Nephron progenitor cell (in vitro differentiated cells): ENCODE results near the gene BBS2.

Experiments
- DNase-seq: peaks from one replicate; pipeline ENCODE4 v3.0.0; 2021
- H3K27ac Mint-ChIP-seq: 2 replicates; pipeline ENCODE4 v1.8.0; 2021; ENCODE audit warnings: mild to moderate bottlenecking, moderate library complexity, mixed read lengths
- H3K27me3 Mint-ChIP-seq: 2 replicates; pipeline ENCODE4 v1.8.0; 2021; ENCODE audit warnings: mild to moderate bottlenecking, low read depth, mixed read lengths; ENCODE audit not compliant: poor library complexity
- H3K36me3 Mint-ChIP-seq: 2 replicates; pipeline ENCODE4 v1.8.0; 2021; ENCODE audit warnings: low read depth, mixed read lengths
- H3K4me1 Mint-ChIP-seq: 2 replicates; pipeline ENCODE4 v1.8.0; 2021; ENCODE audit warnings: mixed read lengths
- H3K4me3 Mint-ChIP-seq: 2 replicates; pipeline ENCODE4 v1.8.0; 2021; ENCODE audit warnings: mild to moderate bottlenecking, moderate library complexity, mixed read lengths
- H3K9me3 Mint-ChIP-seq: 2 replicates; pipeline ENCODE4 v1.8.0; 2021; ENCODE audit warnings: mild to moderate bottlenecking, moderate library complexity, mixed read lengths
- TF ChIP-seq, protein P1 (sequence below): fragments of 200-600 bp; sonication (generic); IDR thresholded peaks from 2 replicates; pipeline ENCODE4 v1.5.0; 2021; ENCODE audit warnings: antibody characterized with exemption

Gene BBS2

DNA sequence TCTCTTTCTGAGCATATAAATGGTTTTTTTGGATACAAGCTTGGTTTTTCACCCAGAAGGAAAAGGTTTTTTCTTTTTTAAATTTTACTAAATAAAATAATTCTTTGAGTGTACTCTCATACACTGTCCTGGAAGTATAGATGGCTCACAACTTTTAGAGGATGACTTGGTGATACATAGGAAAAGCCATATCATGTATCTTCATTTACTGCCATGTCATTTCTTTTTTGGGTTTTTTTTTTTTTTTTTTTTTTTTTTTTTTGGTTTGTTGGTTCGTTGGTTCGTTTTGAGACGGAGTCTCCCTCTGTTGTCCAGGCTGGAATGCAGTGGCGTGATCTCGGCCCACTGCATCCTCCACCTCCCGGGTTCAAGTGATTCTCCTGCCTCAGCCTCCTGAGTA lies 56.7 kb downstream of the BBS2 start:
- H3K36me3 Mint-ChIP-seq, result peaks cover 69% of the 10 kb centered on the region
- no peaks in the 10 kb centered on the region for H3K4me1 Mint-ChIP-seq
- no peaks in the 10 kb centered on the region for H3K9me3 Mint-ChIP-seq
- H3K4me3 Mint-ChIP-seq, result no peak overlapping the region
- H3K27me3 Mint-ChIP-seq, result peaks cover 2% of the 10 kb centered on the region
- no peak for DNase-seq
- H3K27ac Mint-ChIP-seq, result no peak overlapping the region
- TF ChIP-seq, protein P1, sequence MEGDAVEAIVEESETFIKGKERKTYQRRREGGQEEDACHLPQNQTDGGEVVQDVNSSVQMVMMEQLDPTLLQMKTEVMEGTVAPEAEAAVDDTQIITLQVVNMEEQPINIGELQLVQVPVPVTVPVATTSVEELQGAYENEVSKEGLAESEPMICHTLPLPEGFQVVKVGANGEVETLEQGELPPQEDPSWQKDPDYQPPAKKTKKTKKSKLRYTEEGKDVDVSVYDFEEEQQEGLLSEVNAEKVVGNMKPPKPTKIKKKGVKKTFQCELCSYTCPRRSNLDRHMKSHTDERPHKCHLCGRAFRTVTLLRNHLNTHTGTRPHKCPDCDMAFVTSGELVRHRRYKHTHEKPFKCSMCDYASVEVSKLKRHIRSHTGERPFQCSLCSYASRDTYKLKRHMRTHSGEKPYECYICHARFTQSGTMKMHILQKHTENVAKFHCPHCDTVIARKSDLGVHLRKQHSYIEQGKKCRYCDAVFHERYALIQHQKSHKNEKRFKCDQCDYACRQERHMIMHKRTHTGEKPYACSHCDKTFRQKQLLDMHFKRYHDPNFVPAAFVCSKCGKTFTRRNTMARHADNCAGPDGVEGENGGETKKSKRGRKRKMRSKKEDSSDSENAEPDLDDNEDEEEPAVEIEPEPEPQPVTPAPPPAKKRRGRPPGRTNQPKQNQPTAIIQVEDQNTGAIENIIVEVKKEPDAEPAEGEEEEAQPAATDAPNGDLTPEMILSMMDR, result no peak

DNA sequence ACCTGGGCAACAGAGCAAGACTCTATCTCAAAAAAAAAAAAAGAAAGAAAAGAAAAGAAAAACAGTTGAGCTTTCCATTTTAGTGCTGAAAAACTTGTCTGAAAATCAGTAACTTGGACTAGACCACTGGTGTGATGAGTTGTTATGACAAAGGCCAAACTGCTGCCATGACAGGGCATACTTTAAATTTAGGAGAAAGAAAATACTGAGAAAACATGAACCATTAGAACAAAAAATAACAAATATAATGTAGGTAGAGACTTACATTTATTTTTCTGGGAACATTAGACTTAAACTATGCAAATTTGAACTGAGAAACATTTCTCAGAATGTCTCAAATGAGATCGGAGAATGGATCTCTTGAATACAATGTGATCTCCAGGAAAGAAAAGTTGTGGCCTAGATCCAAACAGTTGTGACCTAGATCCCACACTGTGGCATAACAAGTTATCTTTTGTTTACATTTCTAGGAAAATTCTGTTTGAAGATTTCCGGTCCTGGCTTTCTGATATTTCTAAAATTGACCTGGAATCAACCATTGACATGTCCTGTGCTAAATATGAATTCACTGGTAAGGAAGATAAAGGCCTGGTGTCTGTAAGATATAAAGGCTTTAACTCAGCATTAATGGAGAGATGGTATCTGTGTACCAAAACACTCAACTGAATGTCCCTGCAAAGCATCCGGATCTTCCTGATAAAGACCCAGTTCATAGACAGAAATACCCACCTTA lies 57.6 kb downstream of the BBS2 start:
- Mint-ChIP-seq H3K36me3 (peaks cover 68% of the 10 kb centered on the region), H3K9me3 (no peaks in the 10 kb centered on the region), H3K4me3 (no peak overlapping the region), H3K4me1 (no peaks in the 10 kb centered on the region), H3K27ac (no peak overlapping the region), H3K27me3 (peaks cover 2% of the 10 kb centered on the region)
- TF ChIP-seq, protein P1, result no peak
- no peak for DNase-seq

DNA sequence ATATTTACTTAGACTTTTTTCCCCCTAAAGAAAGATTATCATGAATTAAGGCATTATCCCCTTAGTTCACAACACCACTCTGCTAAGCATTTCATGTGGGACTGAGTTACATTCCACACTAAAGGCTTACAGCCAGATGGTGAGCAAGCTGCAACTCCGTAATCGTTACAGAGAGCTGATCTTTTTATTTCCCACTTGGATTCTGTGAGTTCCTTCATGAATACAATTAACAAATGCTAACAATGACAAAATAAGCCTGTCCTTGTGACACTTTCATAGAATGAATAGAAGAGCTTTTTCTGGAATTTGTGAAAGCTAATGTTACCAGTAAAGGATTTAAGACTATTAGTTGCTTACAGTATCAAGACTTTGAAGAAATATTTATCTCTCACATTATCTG lies 59.7 kb downstream of the BBS2 start:
- TF ChIP-seq, protein P1, result no peak
- Mint-ChIP-seq H3K4me3 (no peak overlapping the region), H3K9me3 (no peaks in the 10 kb centered on the region), H3K4me1 (no peaks in the 10 kb centered on the region), H3K27me3 (peaks cover 2% of the 10 kb centered on the region), H3K27ac (no peak overlapping the region), H3K36me3 (peaks cover 73% of the 10 kb centered on the region)
- DNase-seq, result no peak

DNA sequence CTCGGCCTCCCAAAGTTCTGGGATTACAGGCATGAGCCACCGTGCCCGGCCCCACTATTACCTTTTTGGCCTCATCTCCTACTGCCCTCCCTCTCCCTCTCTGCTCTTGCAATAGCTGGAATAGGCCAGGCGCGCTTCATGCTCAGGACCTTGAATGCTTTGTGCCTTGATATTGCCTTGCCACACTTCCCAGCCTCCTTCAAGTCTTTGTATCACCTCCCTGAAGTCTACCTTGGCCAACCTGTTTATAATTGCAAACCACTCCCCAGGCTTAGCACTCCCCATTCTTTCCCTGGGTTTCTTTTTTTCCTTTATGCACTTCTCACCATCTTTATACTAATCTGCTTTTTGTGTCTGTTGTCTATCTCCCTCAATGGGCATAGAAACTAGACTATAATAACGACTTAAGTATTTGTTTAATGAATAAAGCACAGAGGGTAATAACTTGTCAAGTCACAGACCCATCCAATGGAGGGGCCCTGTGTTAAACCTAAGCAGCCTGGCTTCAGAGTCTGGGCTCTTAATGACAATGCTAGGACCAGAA lies 61.8 kb downstream of the BBS2 start:
- no peaks in the 10 kb centered on the region for H3K4me1 Mint-ChIP-seq
- H3K36me3 Mint-ChIP-seq, result peaks cover 69% of the 10 kb centered on the region
- H3K4me3 Mint-ChIP-seq, result no peak overlapping the region
- TF ChIP-seq, protein P1, result no peak
- no peak for DNase-seq
- no peak overlapping the region for H3K27ac Mint-ChIP-seq
- no peaks in the 10 kb centered on the region for H3K9me3 Mint-ChIP-seq
- H3K27me3 Mint-ChIP-seq, result peaks cover 2% of the 10 kb centered on the region

DNA sequence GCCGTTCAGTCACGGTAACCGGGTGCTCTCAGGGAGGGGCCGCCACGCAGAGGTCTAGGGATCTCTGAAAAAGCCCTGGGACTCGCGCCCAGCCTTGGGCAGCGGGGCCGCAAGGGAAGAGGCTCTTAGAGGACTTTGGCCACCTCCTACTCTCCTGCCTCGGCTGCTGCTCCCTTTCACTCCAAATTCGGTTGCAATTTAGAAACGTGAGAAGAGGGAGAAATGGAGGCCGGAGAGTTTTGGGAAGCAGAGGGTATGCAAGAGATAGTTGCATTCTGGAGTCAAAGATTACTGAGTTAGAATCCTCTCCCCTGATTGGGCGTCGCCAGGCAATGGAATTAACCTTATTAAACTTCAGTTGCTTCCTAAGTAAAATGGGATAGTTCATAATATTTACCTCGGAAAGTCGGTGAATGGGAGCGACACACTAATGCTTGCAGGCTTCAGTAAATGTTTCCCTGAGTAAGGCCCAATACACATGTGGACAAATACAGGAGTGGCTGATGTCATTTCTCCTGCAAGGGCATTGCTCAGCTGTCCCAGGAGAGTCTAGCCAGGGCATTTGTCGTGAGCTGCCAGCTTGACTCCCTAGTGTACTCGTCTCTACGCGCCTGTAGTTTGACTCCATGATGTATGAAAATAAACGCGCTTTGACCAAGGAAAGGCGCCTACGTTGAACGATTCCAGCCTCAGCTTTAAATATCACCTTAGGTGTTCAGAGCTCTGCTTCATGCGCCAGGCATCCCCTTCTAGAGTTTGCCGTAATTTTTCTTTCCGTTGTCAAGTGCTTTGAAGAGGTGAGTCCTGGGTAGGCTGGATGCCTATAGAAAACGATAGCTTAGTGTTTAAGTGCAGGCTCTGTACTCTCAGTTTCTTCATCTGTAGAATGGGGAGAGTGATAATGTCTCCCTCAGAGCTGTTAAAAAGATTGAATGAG lies 67.8 kb downstream of the BBS2 start:
- peaks cover 41% of the 10 kb centered on the region for H3K4me1 Mint-ChIP-seq
- H3K27ac Mint-ChIP-seq, result peak overlapping the region; percentile 98
- peak; percentile 15 for DNase-seq
- no peaks in the 10 kb centered on the region for H3K9me3 Mint-ChIP-seq
- H3K36me3 Mint-ChIP-seq, result peaks cover 29% of the 10 kb centered on the region
- H3K4me3 Mint-ChIP-seq, result peak overlapping the region; percentile 97
- TF ChIP-seq, protein P1, result no peak
- no peaks in the 10 kb centered on the region for H3K27me3 Mint-ChIP-seq
